Stimulated activated CD4-positive, alpha-beta T cell treated with anti-CD3 and anti-CD28 coated beads, Interleukin-1b, Interleukin-23, amount 100 ng/mL, for 24 hours (primary cell): Measurements from ENCODE around the gene GPR68.
"Not testable (repeated sequence)": the region's sequence is repeated elsewhere in the genome, so short reads cannot be mapped to it uniquely, and the experiment has no call there.

Experiments
- DNase-seq, 4 experiments: peaks; one replicate each; pipeline ENCODE4 v3.0.0-alpha.2; 2020; ENCODE audit warnings: low read depth in 4 of 4, low spot score in 1 of 4

Gene GPR68

GRCh38 chr14:91253795-91254323 lies 9.4 kb upstream of the GPR68 start:
- DNase-seq, result no peak

- no peak for DNase-seq
Measured at GRCh38 chr14:91252871-91253794, 8.6 kb upstream of the GPR68 start.

GRCh38 chr14:91250912-91251311 lies 6.4 kb upstream of the GPR68 start:
- no peak for DNase-seq

GRCh38 chr14:91249841-91250616 lies 5.5 kb upstream of the GPR68 start:
- no peak for DNase-seq

GRCh38 chr14:91246051-91246852 lies 1.7 kb upstream of the GPR68 start:
- peak in 2 of 4 experiments; percentile 47 to 59 for DNase-seq

- DNase-seq, result not testable (repeated sequence)
Measured at GRCh38 chr14:91245616-91246015, 1.1 kb upstream of the GPR68 start.

GRCh38 chr14:91245029-91245428 lies 525 bp upstream of the GPR68 start:
- DNase-seq, result peak in 1 of 4 experiments; percentile 50

- no peak for DNase-seq
Measured at GRCh38 chr14:91243074-91243471, 1.4 kb downstream of the GPR68 start.

GRCh38 chr14:91242635-91243034 lies 1.9 kb downstream of the GPR68 start:
- DNase-seq, result no peak

- DNase-seq, result no peak
Measured at GRCh38 chr14:91241863-91242262, 2.6 kb downstream of the GPR68 start.

- DNase-seq, result no peak
Measured at GRCh38 chr14:91238661-91239060, 5.8 kb downstream of the GPR68 start.

GRCh38 chr14:91238085-91238484 lies 6.4 kb downstream of the GPR68 start:
- DNase-seq, result no peak

GRCh38 chr14:91237219-91237618 lies 7.3 kb downstream of the GPR68 start:
- no peak for DNase-seq

- no peak for DNase-seq
Measured at GRCh38 chr14:91235841-91236240, 8.7 kb downstream of the GPR68 start.

- no peak for DNase-seq
Measured at GRCh38 chr14:91234791-91235114, 9.8 kb downstream of the GPR68 start.

- DNase-seq, result no peak
Measured at GRCh38 chr14:91233936-91234790, 10.3 kb downstream of the GPR68 start.

- DNase-seq, result no peak
Measured at GRCh38 chr14:91232603-91233002, 11.9 kb downstream of the GPR68 start.

- DNase-seq, result no peak
Measured at GRCh38 chr14:91232052-91232451, 12.5 kb downstream of the GPR68 start.

- no peak for DNase-seq
Measured at GRCh38 chr14:91231446-91231845, 13.1 kb downstream of the GPR68 start.

- no peak for DNase-seq
Measured at GRCh38 chr14:91230397-91231035, 14.0 kb downstream of the GPR68 start.
